WTC11 (cell line): ENCODE data around the gene FBXL7. TPM values are rescaled to one million over a fixed set of nuclear protein-coding genes. Genes with fewer than 3 reads are reported as not detected.

Experiments used
- ATAC-seq: fragments of 200-7000 bp; cut with Tn5 transposase; 2 replicates; pipeline ENCODE4 v1.10.0; 2021; ENCODE audit warnings: mild to moderate bottlenecking, moderate library complexity
- CTCF ChIA-PET: fragments of 300-600 bp; sonication (Branson Sonifier 250); formaldehyde crosslinking; loops from one replicate; lab custom pipeline; 2021; ENCODE audit warnings: antibody characterized with exemption; lab: Charles Lee
- POLR2A ChIA-PET: fragments of 350-600 bp; sonication (Branson Sonifier 250); formaldehyde crosslinking; loops from one replicate; lab custom pipeline; 2021; ENCODE audit warnings: antibody characterized with exemption; lab: Charles Lee
- DNase-seq: peaks from one replicate; pipeline ENCODE4 v3.0.0; 2021; ENCODE audit warnings: low spot score
- H3K27ac Mint-ChIP-seq: 2 replicates; pipeline ENCODE4 v1.8.0; 2021; ENCODE audit warnings: mixed read lengths
- H3K27me3 Mint-ChIP-seq: 2 replicates; pipeline ENCODE4 v1.8.0; 2021; ENCODE audit warnings: low read depth, mild to moderate bottlenecking, moderate library complexity, mixed read lengths
- H3K36me3 Mint-ChIP-seq: 2 replicates; pipeline ENCODE4 v1.8.0; 2021; ENCODE audit warnings: mixed read lengths
- H3K4me1 Mint-ChIP-seq: 2 replicates; pipeline ENCODE4 v1.8.0; 2022; ENCODE audit warnings: mixed read lengths
- H3K4me3 Mint-ChIP-seq: 2 replicates; pipeline ENCODE4 v1.8.0; 2021; ENCODE audit warnings: mild to moderate bottlenecking, moderate library complexity, mixed read lengths
- H3K9me3 Mint-ChIP-seq: 2 replicates; pipeline ENCODE4 v1.8.0; 2021; ENCODE audit warnings: mixed read lengths
- ATF3 ChIP-seq: sonication (generic); formaldehyde crosslinking; conservative IDR thresholded peaks from 2 replicates; pipeline ENCODE4 v1.8.1; 2022; ENCODE audit warnings: mild to moderate bottlenecking, missing genetic modification reagents
- CTCF ChIP-seq: fragments of 200-600 bp; IDR thresholded peaks from 2 replicates; pipeline ENCODE4 v1.8.0; 2022; ENCODE audit warnings: antibody characterized with exemption
- ETV6 ChIP-seq: sonication (generic); formaldehyde crosslinking; IDR thresholded peaks from 2 replicates; pipeline ENCODE4 v1.8.1; 2022; ENCODE audit warnings: mild to moderate bottlenecking, missing genetic modification reagents
- FOXP1 ChIP-seq: sonication (generic); formaldehyde crosslinking; IDR thresholded peaks from 2 replicates; pipeline ENCODE4 v1.8.0; 2022; ENCODE audit warnings: missing genetic modification reagents, mild to moderate bottlenecking, moderate library complexity, borderline replicate concordance
- GTF2I ChIP-seq: fragments of 250-450 bp; sonication (Bioruptor Pico); conservative IDR thresholded peaks from 2 replicates; pipeline ENCODE4 v1.4.0; 2021; ENCODE audit warnings: mild to moderate bottlenecking
- JUN ChIP-seq: sonication (generic); formaldehyde crosslinking; IDR thresholded peaks from 2 replicates; pipeline ENCODE4 v1.8.0; 2023; ENCODE audit warnings: mild to moderate bottlenecking, missing genetic modification reagents
- MLX ChIP-seq: sonication (generic); formaldehyde crosslinking; IDR thresholded peaks from 2 replicates; pipeline ENCODE4 v1.8.1; 2023; ENCODE audit warnings: mild to moderate bottlenecking, missing genetic modification reagents, moderate library complexity
- NR2C2 ChIP-seq: sonication (generic); formaldehyde crosslinking; IDR thresholded peaks from 2 replicates; pipeline ENCODE4 v1.8.0; 2022; ENCODE audit warnings: mild to moderate bottlenecking, missing genetic modification reagents
- RELA ChIP-seq: sonication (generic); formaldehyde crosslinking; IDR thresholded peaks from 2 replicates; pipeline ENCODE4 v1.8.1; 2022; ENCODE audit warnings: missing genetic modification reagents, mild to moderate bottlenecking, borderline replicate concordance
- SMAD3 ChIP-seq: sonication (generic); formaldehyde crosslinking; IDR thresholded peaks from 2 replicates; pipeline ENCODE4 v1.8.0; 2022; ENCODE audit warnings: missing genetic modification reagents, mild to moderate bottlenecking, borderline replicate concordance
- SMAD4 ChIP-seq: sonication (generic); formaldehyde crosslinking; IDR thresholded peaks from 2 replicates; pipeline ENCODE4 v1.8.0; 2022; ENCODE audit warnings: mild to moderate bottlenecking, missing genetic modification reagents
- TEAD1 ChIP-seq: sonication (generic); formaldehyde crosslinking; IDR thresholded peaks from 2 replicates; pipeline ENCODE4 v1.8.0; 2022; ENCODE audit warnings: mild to moderate bottlenecking, missing genetic modification reagents
- ZBTB21 ChIP-seq: sonication (generic); formaldehyde crosslinking; IDR thresholded peaks from 2 replicates; pipeline ENCODE4 v1.8.1; 2023; ENCODE audit warnings: mild to moderate bottlenecking, missing genetic modification reagents, borderline replicate concordance
- ZBTB43 ChIP-seq: sonication (generic); formaldehyde crosslinking; IDR thresholded peaks from 2 replicates; pipeline ENCODE4 v1.8.1; 2023; ENCODE audit warnings: mild to moderate bottlenecking, missing genetic modification reagents
- ZNF121 ChIP-seq: sonication (generic); formaldehyde crosslinking; IDR thresholded peaks from 2 replicates; pipeline ENCODE4 v1.8.0; 2023; ENCODE audit warnings: missing genetic modification reagents
- ZNF281 ChIP-seq: sonication (generic); formaldehyde crosslinking; IDR thresholded peaks from 2 replicates; pipeline ENCODE4 v1.8.0; 2023; ENCODE audit warnings: mild to moderate bottlenecking, missing genetic modification reagents
- ZNF317 ChIP-seq: sonication (generic); formaldehyde crosslinking; IDR thresholded peaks from 2 replicates; pipeline ENCODE4 v1.8.1; 2023; ENCODE audit warnings: low read depth, mild to moderate bottlenecking, moderate library complexity, missing genetic modification reagents, borderline replicate concordance
- ZNF425 ChIP-seq: fragments of 250-450 bp; sonication (Bioruptor Pico); conservative IDR thresholded peaks from 2 replicates; pipeline ENCODE4 v1.9.0; 2021; ENCODE audit warnings: mild to moderate bottlenecking
- ZNF671 ChIP-seq: fragments of 250-450 bp; sonication (Bioruptor Pico); IDR thresholded peaks from 2 replicates; pipeline ENCODE4 v1.8.0; 2021; ENCODE audit warnings: mild to moderate bottlenecking
- total RNA-seq: library from RNA; stranded (reverse); gene quantifications from 3 replicates; pipeline ENCODE4 v1.2.3, GENCODE V29; 2021
- TF ChIP-seq, protein P1 (sequence below): sonication (generic); formaldehyde crosslinking; IDR thresholded peaks from 2 replicates; pipeline ENCODE4 v1.8.1; 2023; ENCODE audit warnings: mild to moderate bottlenecking, missing genetic modification reagents
- TF ChIP-seq, protein P2 (sequence below): fragments of 250-450 bp; sonication (Bioruptor Pico); IDR thresholded peaks from 2 replicates; pipeline ENCODE4 v1.8.0; 2021; ENCODE audit warnings: mild to moderate bottlenecking

Gene FBXL7
- total RNA-seq, 1 experiment from 2014 or later: 13.8 TPM

- TF ChIP-seq, protein P1, sequence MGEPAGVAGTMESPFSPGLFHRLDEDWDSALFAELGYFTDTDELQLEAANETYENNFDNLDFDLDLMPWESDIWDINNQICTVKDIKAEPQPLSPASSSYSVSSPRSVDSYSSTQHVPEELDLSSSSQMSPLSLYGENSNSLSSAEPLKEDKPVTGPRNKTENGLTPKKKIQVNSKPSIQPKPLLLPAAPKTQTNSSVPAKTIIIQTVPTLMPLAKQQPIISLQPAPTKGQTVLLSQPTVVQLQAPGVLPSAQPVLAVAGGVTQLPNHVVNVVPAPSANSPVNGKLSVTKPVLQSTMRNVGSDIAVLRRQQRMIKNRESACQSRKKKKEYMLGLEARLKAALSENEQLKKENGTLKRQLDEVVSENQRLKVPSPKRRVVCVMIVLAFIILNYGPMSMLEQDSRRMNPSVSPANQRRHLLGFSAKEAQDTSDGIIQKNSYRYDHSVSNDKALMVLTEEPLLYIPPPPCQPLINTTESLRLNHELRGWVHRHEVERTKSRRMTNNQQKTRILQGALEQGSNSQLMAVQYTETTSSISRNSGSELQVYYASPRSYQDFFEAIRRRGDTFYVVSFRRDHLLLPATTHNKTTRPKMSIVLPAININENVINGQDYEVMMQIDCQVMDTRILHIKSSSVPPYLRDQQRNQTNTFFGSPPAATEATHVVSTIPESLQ (CRISPR knock-in tag): no peak
- TF ChIP-seq SMAD4 (CRISPR knock-in tag) (no peak), GTF2I (no peak), RELA (CRISPR knock-in tag) (no peak), FOXP1 (CRISPR knock-in tag) (no peak), ZNF121 (CRISPR knock-in tag) (no peak)
These were observed 60.4 kb downstream of the FBXL7 start (continued) for GRCh38 chr5:15560421-15560820.

- H3K9me3 Mint-ChIP-seq: peaks cover 7% of the 10 kb centered on the region
- ChIA-PET CTCF (no interaction called here), POLR2A (no interaction called here)
- no peak for DNase-seq
- H3K27me3 Mint-ChIP-seq: no peaks in the 10 kb centered on the region
- H3K4me3 Mint-ChIP-seq: no peak overlapping the region
- ATAC-seq: no peak
- no peak overlapping the region for H3K27ac Mint-ChIP-seq
- peaks cover 12% of the 10 kb centered on the region for H3K4me1 Mint-ChIP-seq
- TF ChIP-seq ZBTB43 (CRISPR knock-in tag) (no peak), SMAD3 (CRISPR knock-in tag) (no peak), ZNF281 (CRISPR knock-in tag) (no peak), MLX (CRISPR knock-in tag) (no peak), ETV6 (CRISPR knock-in tag) (no peak), ZNF671 (no peak)
- TF ChIP-seq, all 79 proteins: peak for 0
- peaks cover 6% of the 10 kb centered on the region for H3K36me3 Mint-ChIP-seq
These were observed 64.5 kb downstream of the FBXL7 start for GRCh38 chr5:15564523-15564922.

DNA sequence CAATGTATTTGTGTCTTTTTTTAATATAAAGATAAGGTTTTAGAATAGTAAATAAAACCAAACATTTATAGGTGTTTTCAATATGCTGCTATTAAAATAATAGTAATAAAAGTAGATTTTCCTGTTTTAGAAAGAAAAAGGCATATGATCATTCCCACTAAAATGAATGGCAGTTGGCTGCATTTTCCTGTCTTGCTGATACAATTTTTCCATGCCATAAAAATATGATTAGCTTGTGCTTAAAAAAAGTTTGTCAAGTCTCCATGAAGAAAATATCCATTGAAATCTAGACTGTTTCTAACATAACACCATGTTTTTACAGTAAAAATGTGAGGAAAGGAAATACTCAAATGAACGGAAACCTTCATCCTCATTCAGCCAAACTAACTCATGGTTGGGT lies 65.0 kb downstream of the FBXL7 start:
- CTCF ChIA-PET: no interaction called here
- DNase-seq (no peak), ATAC-seq (no peak)
- H3K36me3 Mint-ChIP-seq: peaks cover 6% of the 10 kb centered on the region
- POLR2A ChIA-PET: no interaction called here
- H3K4me1 Mint-ChIP-seq: peaks cover 12% of the 10 kb centered on the region
- H3K27me3 Mint-ChIP-seq: no peaks in the 10 kb centered on the region
- H3K27ac Mint-ChIP-seq: no peak overlapping the region
- peaks cover 7% of the 10 kb centered on the region for H3K9me3 Mint-ChIP-seq
- H3K4me3 Mint-ChIP-seq: no peak overlapping the region
- no peak for TF ChIP-seq FOXP1 (CRISPR knock-in tag)
- no peak for TF ChIP-seq JUN (CRISPR knock-in tag)
- no peak for TF ChIP-seq ZNF425 (CRISPR knock-in tag)
- TF ChIP-seq, protein P2, sequence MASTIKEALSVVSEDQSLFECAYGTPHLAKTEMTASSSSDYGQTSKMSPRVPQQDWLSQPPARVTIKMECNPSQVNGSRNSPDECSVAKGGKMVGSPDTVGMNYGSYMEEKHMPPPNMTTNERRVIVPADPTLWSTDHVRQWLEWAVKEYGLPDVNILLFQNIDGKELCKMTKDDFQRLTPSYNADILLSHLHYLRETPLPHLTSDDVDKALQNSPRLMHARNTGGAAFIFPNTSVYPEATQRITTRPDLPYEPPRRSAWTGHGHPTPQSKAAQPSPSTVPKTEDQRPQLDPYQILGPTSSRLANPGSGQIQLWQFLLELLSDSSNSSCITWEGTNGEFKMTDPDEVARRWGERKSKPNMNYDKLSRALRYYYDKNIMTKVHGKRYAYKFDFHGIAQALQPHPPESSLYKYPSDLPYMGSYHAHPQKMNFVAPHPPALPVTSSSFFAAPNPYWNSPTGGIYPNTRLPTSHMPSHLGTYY (CRISPR knock-in tag): no peak
- TF ChIP-seq GTF2I: no peak
- no peak for TF ChIP-seq ATF3 (CRISPR knock-in tag)
- TF ChIP-seq ZBTB21 (CRISPR knock-in tag): no peak
- TF ChIP-seq ZNF317 (CRISPR knock-in tag): no peak
- TF ChIP-seq NR2C2: no peak
- TF ChIP-seq CTCF: no peak
- no peak for TF ChIP-seq TEAD1
